ENCODE data around the gene SAMD8. TPM values are rescaled to one million over a fixed set of nuclear protein-coding genes. Genes with fewer than 3 reads are reported as not detected.

Gene SAMD8
- polyA plus RNA-seq, 1 experiment: 14.2 TPM

DNA sequence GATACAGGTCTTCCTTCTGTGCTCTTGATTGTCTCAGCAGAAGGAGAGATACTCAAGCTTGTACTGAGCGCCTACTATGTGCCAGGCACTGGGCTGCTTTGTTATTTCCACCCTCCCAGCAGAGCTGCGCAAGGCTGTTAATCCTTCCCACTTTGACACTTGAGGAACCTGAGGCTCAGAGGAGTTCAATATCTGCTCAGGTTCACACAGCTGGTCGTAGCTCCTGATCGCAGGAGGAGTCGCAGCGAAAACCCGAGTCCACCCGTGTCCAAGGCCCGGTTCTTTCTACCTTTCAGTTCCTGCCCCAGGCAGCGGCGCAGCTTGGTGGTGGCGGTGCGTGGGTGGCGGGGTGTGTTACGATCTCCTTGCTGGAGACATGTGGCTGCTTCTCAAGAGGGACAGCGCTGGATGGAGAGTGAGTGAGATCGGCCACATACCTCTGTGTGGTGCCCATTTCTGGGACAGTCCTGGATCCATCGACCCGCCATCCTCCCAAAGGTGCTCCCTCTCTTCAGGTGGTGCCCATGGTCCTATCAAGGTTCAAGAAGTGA lies 26.5 kb upstream of the SAMD8 start:
- TF ChIP-seq, protein P1, sequence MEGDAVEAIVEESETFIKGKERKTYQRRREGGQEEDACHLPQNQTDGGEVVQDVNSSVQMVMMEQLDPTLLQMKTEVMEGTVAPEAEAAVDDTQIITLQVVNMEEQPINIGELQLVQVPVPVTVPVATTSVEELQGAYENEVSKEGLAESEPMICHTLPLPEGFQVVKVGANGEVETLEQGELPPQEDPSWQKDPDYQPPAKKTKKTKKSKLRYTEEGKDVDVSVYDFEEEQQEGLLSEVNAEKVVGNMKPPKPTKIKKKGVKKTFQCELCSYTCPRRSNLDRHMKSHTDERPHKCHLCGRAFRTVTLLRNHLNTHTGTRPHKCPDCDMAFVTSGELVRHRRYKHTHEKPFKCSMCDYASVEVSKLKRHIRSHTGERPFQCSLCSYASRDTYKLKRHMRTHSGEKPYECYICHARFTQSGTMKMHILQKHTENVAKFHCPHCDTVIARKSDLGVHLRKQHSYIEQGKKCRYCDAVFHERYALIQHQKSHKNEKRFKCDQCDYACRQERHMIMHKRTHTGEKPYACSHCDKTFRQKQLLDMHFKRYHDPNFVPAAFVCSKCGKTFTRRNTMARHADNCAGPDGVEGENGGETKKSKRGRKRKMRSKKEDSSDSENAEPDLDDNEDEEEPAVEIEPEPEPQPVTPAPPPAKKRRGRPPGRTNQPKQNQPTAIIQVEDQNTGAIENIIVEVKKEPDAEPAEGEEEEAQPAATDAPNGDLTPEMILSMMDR (IDR thresholded peaks at IDR 0.05; ENCODE audit: insufficient read depth, low read depth, low read length): no peak
- H3K4me3 ChIP-seq (ENCODE audit: low read depth, low read length): no peak overlapping the region
- H3K27me3 ChIP-seq (ENCODE audit: control insufficient read depth, insufficient read depth, low read length): no peaks in the 10 kb centered on the region
- POLR2A ChIA-PET: no interaction called here
- DNase-seq (ENCODE audit: low read depth): no peak
- H3K36me3 ChIP-seq (ENCODE audit: control insufficient read depth, insufficient read depth, low read length): no peaks in the 10 kb centered on the region
- CTCF ChIA-PET: interaction anchor here (0.8 to 1.5 kb wide), 3 partner anchors 13 to 23 kb away, joined by 3 to 5 read pairs (median 4); no protein-coding TSS in a partner anchor

GRCh38 chr10:75086278-75086934 lies 25.1 kb upstream of the SAMD8 start:
- Histone ChIP-seq H3K4me3 (ENCODE audit: low read depth, low read length) (no peak overlapping the region), H3K27me3 (ENCODE audit: control insufficient read depth, insufficient read depth, low read length) (no peaks in the 10 kb centered on the region), H3K36me3 (ENCODE audit: control insufficient read depth, insufficient read depth, low read length) (no peaks in the 10 kb centered on the region)
- CTCF ChIA-PET: interaction anchor here (1.2 kb wide), 2 partner anchors 12 to 17 kb away, joined by 3 to 4 read pairs; no protein-coding TSS in a partner anchor
- POLR2A ChIA-PET: no interaction called here
- TF ChIP-seq, protein P1 (IDR thresholded peaks at IDR 0.05; ENCODE audit: insufficient read depth, low read depth, low read length): no peak
- no peak for DNase-seq (ENCODE audit: low read depth)

DNA sequence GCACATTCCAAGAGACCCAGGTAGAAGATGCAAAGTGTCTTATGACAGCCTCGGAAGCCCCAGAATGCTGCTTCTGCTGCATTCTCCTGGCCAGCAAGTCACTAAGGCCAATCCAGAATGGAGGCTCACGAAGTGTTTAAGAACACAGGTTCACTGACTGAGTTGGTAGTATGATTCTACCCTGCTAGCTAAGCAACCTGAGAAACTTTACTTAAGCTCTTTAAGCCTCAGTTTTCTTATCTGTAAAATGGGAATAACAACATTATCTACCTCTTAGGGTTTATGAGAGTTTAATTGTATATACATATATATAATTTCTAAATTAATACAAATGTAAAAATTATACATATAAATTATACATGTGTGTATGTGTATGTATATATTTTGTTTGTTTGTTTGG lies 22.8 kb upstream of the SAMD8 start:
- H3K27me3 ChIP-seq (ENCODE audit: control insufficient read depth, insufficient read depth, low read length): no peaks in the 10 kb centered on the region
- TF ChIP-seq, protein P1 (IDR thresholded peaks at IDR 0.05; ENCODE audit: insufficient read depth, low read depth, low read length): no peak
- no peak overlapping the region for H3K4me3 ChIP-seq (ENCODE audit: low read depth, low read length)
- no peak for DNase-seq (ENCODE audit: low read depth)
- ChIA-PET CTCF (interaction anchor here (1.1 to 2.3 kb wide), 3 partner anchors 9 to 147 kb away, joined by 4 to 11 read pairs (median 6); partner anchors contain the start of gene COMTD1), POLR2A (no interaction called here)
- no peaks in the 10 kb centered on the region for H3K36me3 ChIP-seq (ENCODE audit: control insufficient read depth, insufficient read depth, low read length)

- DNase-seq (ENCODE audit: low read depth): no peak
- no peaks in the 10 kb centered on the region for H3K36me3 ChIP-seq (ENCODE audit: control insufficient read depth, insufficient read depth, low read length)
- TF ChIP-seq, protein P1 (IDR thresholded peaks at IDR 0.05; ENCODE audit: insufficient read depth, low read depth, low read length): no peak
- no peaks in the 10 kb centered on the region for H3K27me3 ChIP-seq (ENCODE audit: control insufficient read depth, insufficient read depth, low read length)
- POLR2A ChIA-PET: no interaction called here
- CTCF ChIA-PET: interaction anchor here (0.6 to 2.3 kb wide), 3 partner anchors 10 to 169 kb away, joined by 3 to 11 read pairs (median 6); partner anchors contain the start of gene COMTD1
- H3K4me3 ChIP-seq (ENCODE audit: low read depth, low read length): no peak overlapping the region
Measured at GRCh38 chr10:75089634-75090033, 21.8 kb upstream of the SAMD8 start.

DNA sequence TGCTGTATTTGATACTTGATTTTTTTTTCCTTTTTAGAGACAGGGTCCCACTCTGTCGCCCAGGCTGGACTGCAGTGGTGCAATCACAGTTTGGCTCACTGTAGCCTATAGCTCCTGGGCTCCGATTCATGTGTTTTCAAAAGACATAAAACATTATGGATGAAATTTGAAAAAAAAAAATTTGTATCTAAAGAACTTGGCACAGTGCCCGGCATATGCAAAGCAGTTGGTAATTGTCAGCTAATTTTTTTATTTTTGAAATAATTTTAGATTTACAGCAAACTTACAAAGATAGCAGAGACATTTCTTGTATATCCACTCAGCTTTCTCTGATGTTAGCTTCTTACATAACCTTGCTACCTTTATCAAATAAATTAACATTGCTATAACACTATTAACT lies 20.3 kb upstream of the SAMD8 start:
- CTCF ChIA-PET: interaction anchor here (0.6 to 2.3 kb wide), 5 partner anchors 9 to 147 kb away, joined by 3 to 11 read pairs (median 3); a partner anchor contains a TSS
- POLR2A ChIA-PET: no interaction called here

More for the DNA sequence above, 20.3 kb upstream of the SAMD8 start:
- TF ChIP-seq, protein P1 (IDR thresholded peaks at IDR 0.05; ENCODE audit: insufficient read depth, low read depth, low read length): no peak
- Histone ChIP-seq H3K27me3 (ENCODE audit: control insufficient read depth, insufficient read depth, low read length) (no peaks in the 10 kb centered on the region), H3K4me3 (ENCODE audit: low read depth, low read length) (no peak overlapping the region), H3K36me3 (ENCODE audit: control insufficient read depth, insufficient read depth, low read length) (no peaks in the 10 kb centered on the region)
- no peak for DNase-seq (ENCODE audit: low read depth)
